MCF 10A (cell line): ENCODE results near the gene NKAIN4. TPM values are rescaled to one million over a fixed set of nuclear protein-coding genes. Genes with fewer than 3 reads are reported as not detected.
A peak's percentile ranks its signal among the peaks of the same experiment; 100 is the strongest.

Experiments
- BruUV-seq: library from RNA; stranded (reverse); fragments of 400-500 nt; replicated peaks from 2 replicates; lab custom pipeline; 2021; lab: Mats Ljungman, UMichigan
- CTCF ChIA-PET: fragments of 300-600 bp; sonication (Branson Sonifier 250); formaldehyde crosslinking; extraction: SDS; loops from one replicate; lab custom pipeline; 2021; ENCODE audit warnings: antibody characterized with exemption, inconsistent platforms; lab: Yijun Ruan, JAX
- POLR2A ChIA-PET: fragments of 300-600, 350-650 bp; sonication (Branson Sonifier 250); formaldehyde crosslinking; extraction: SDS; loops from one replicate; lab custom pipeline; 2020; ENCODE audit warnings: antibody characterized with exemption, inconsistent platforms; lab: Yijun Ruan, JAX
- DNase-seq: peaks from one replicate; pipeline ENCODE4 v3.0.0-alpha.2; 2018; ENCODE audit not compliant: unreplicated experiment
- H3K27ac Mint-ChIP-seq: one replicate; pipeline ENCODE4 v1.8.0; 2022; ENCODE audit warnings: mild to moderate bottlenecking, low read depth, mixed read lengths; ENCODE audit not compliant: unreplicated experiment
- H3K27me3 Mint-ChIP-seq: one replicate; pipeline ENCODE4 v1.8.0; 2022; ENCODE audit warnings: mixed read lengths; ENCODE audit not compliant: insufficient read depth, unreplicated experiment
- H3K36me3 Mint-ChIP-seq: one replicate; pipeline ENCODE4 v1.8.0; 2022; ENCODE audit warnings: mild to moderate bottlenecking, moderate library complexity, mixed read lengths; ENCODE audit not compliant: insufficient read depth, unreplicated experiment
- H3K4me1 Mint-ChIP-seq: one replicate; pipeline ENCODE4 v1.8.0; 2022; ENCODE audit warnings: mixed read lengths; ENCODE audit not compliant: insufficient read depth, unreplicated experiment
- H3K4me3 Mint-ChIP-seq: one replicate; pipeline ENCODE4 v1.8.0; 2022; ENCODE audit warnings: mild to moderate bottlenecking, moderate library complexity, mixed read lengths; ENCODE audit not compliant: unreplicated experiment
- H3K9me3 Mint-ChIP-seq: one replicate; pipeline ENCODE4 v1.8.0; 2022; ENCODE audit warnings: mixed read lengths; ENCODE audit not compliant: unreplicated experiment
- CTCF ChIP-seq: fragments of 200-600 bp; IDR thresholded peaks from one replicate; pipeline ENCODE4 v1.8.0; 2022; ENCODE audit warnings: antibody characterized with exemption, mild to moderate bottlenecking; ENCODE audit not compliant: unreplicated experiment
- intact Hi-C: fragments of 100-400 bp; cut with micrococcal nuclease; formaldehyde crosslinking; loops from 2 replicates; pipeline ENCODE4 v1.14.1; 2022
- total RNA-seq: library from RNA; stranded (reverse); gene quantifications from 2 replicates; pipeline ENCODE4 v1.2.3, GENCODE V29; 2022

Gene NKAIN4
- total RNA-seq, 1 experiment from 2014 or later = not detected

GRCh38 chr20:63225082-63225454, 29.2 kb downstream of the NKAIN4 start:
- no peak for DNase-seq
- Mint-ChIP-seq H3K9me3 (no peaks in the 10 kb centered on the region), H3K36me3 (no peaks in the 10 kb centered on the region), H3K4me1 (peaks cover 9% of the 10 kb centered on the region), H3K4me3 (no peak overlapping the region), H3K27me3 (peaks cover 27% of the 10 kb centered on the region), H3K27ac (no peak overlapping the region)
- TF ChIP-seq CTCF = no peak
- CTCF ChIA-PET = interaction anchor here (0.6 to 4.9 kb wide), 20 partner anchors 9 to 1021 kb away, joined by 3 to 115 read pairs (median 10); partner anchors contain the start of genes ARFGAP1, BIRC7, NKAIN4 and YTHDF1
- POLR2A ChIA-PET = interaction anchor here (0.7 to 3.3 kb wide), 5 partner anchors 8 to 296 kb away, joined by 3 to 14 read pairs (median 5); partner anchors contain the start of gene ARFGAP1
- intact Hi-C loops = no loop called here
- BruUV-seq = no TSS peak

GRCh38 chr20:63224412-63225081, 29.7 kb downstream of the NKAIN4 start:
- TF ChIP-seq CTCF = peak; percentile 14
- DNase-seq = peak; percentile 80
- ChIA-PET CTCF (interaction anchor here (0.6 to 4.9 kb wide), 43 partner anchors 10 to 1020 kb away, joined by 3 to 115 read pairs (median 9); partner anchors contain the start of genes ARFGAP1, BIRC7, NKAIN4 and PPDPF), POLR2A (interaction anchor here (0.7 to 3.3 kb wide), 8 partner anchors 8 to 297 kb away, joined by 3 to 14 read pairs (median 4); partner anchors contain the start of gene ARFGAP1)
- H3K27ac Mint-ChIP-seq = no peak overlapping the region
- no peak overlapping the region for H3K4me3 Mint-ChIP-seq
- H3K36me3 Mint-ChIP-seq = no peaks in the 10 kb centered on the region
- H3K4me1 Mint-ChIP-seq = peaks cover 9% of the 10 kb centered on the region
- no TSS peak for BruUV-seq
- peaks cover 26% of the 10 kb centered on the region for H3K27me3 Mint-ChIP-seq
- intact Hi-C loops = no loop called here
- no peaks in the 10 kb centered on the region for H3K9me3 Mint-ChIP-seq

GRCh38 chr20:63223826-63224207, 30.4 kb downstream of the NKAIN4 start:
- peaks cover 19% of the 10 kb centered on the region for H3K27me3 Mint-ChIP-seq
- H3K4me3 Mint-ChIP-seq = no peak overlapping the region
- H3K27ac Mint-ChIP-seq = no peak overlapping the region
- DNase-seq = no peak
- CTCF ChIA-PET = interaction anchor here (0.6 to 4.9 kb wide), 70 partner anchors 11 to 571 kb away, joined by 3 to 115 read pairs (median 5); partner anchors contain the start of genes ARFGAP1, BIRC7, NKAIN4 and PPDPF
- POLR2A ChIA-PET = interaction anchor here (0.7 to 3.3 kb wide), 6 partner anchors 9 to 351 kb away, joined by 3 to 14 read pairs (median 4); no protein-coding TSS in a partner anchor
- intact Hi-C loops = loop anchor here (2.0 kb wide), 1 partner anchor 157 kb away; no protein-coding TSS in a partner anchor
- no peaks in the 10 kb centered on the region for H3K36me3 Mint-ChIP-seq
- no peak for TF ChIP-seq CTCF
- H3K9me3 Mint-ChIP-seq = no peaks in the 10 kb centered on the region
- H3K4me1 Mint-ChIP-seq = peaks cover 9% of the 10 kb centered on the region
- no TSS peak for BruUV-seq

- no peak overlapping the region for H3K27ac Mint-ChIP-seq
- H3K27me3 Mint-ChIP-seq = peaks cover 17% of the 10 kb centered on the region
- H3K36me3 Mint-ChIP-seq = no peaks in the 10 kb centered on the region
- peak; percentile 57 for DNase-seq
- BruUV-seq = no TSS peak
- H3K4me3 Mint-ChIP-seq = no peak overlapping the region
- H3K9me3 Mint-ChIP-seq = no peaks in the 10 kb centered on the region
- intact Hi-C loops = loop anchor here (2.0 kb wide), 1 partner anchor 158 kb away; no protein-coding TSS in a partner anchor
- peaks cover 9% of the 10 kb centered on the region for H3K4me1 Mint-ChIP-seq
- ChIA-PET CTCF (interaction anchor here (0.6 to 4.9 kb wide), 72 partner anchors 11 to 570 kb away, joined by 3 to 115 read pairs (median 5); partner anchors contain the start of genes ARFGAP1, BIRC7, NKAIN4 and YTHDF1), POLR2A (interaction anchor here (0.6 to 3.3 kb wide), 6 partner anchors 8 to 350 kb away, joined by 3 to 14 read pairs (median 3); no protein-coding TSS in a partner anchor)
- peak; percentile 83 for TF ChIP-seq CTCF
These were observed 31.0 kb downstream of the NKAIN4 start for GRCh38 chr20:63223121-63223825.
